HG03521 (cell line): ENCODE results near the gene STK24.

Source experiments
- ATAC-seq: cut with Tn5 transposase; IDR thresholded peaks from one replicate; pipeline ENCODE4 v1.9.1; 2021; ENCODE audit warnings: mild to moderate bottlenecking, moderate library complexity; ENCODE audit not compliant: unreplicated experiment

STK24 gene

GRCh38 chr13:98535501-98536354 is 41.2 kb downstream of the STK24 start:
- ATAC-seq = no peak

- ATAC-seq = no peak
These were observed 42.1 kb downstream of the STK24 start for GRCh38 chr13:98534821-98535220.

GRCh38 chr13:98533912-98534311 is 43.0 kb downstream of the STK24 start:
- ATAC-seq = no peak

- no peak for ATAC-seq
These were observed 44.7 kb downstream of the STK24 start for GRCh38 chr13:98532254-98532653.

GRCh38 chr13:98530217-98530616 is 46.7 kb downstream of the STK24 start:
- no peak for ATAC-seq

- ATAC-seq = no peak
These were observed 47.7 kb downstream of the STK24 start for GRCh38 chr13:98529171-98529570.

- no peak for ATAC-seq
These were observed 48.2 kb downstream of the STK24 start for GRCh38 chr13:98528663-98529064.

GRCh38 chr13:98527526-98527925 is 49.4 kb downstream of the STK24 start:
- ATAC-seq = no peak

- no peak for ATAC-seq
These were observed 50.8 kb downstream of the STK24 start for GRCh38 chr13:98526182-98526512.

GRCh38 chr13:98525456-98526181 is 51.3 kb downstream of the STK24 start:
- ATAC-seq = no peak

- ATAC-seq = no peak
These were observed 52.1 kb downstream of the STK24 start for GRCh38 chr13:98524793-98525192.

- ATAC-seq = no peak
These were observed 52.5 kb downstream of the STK24 start for GRCh38 chr13:98524391-98524790.

- no peak for ATAC-seq
These were observed 53.3 kb downstream of the STK24 start for GRCh38 chr13:98523455-98524102.

- ATAC-seq = no peak
These were observed 54.5 kb downstream of the STK24 start for GRCh38 chr13:98522371-98522770.

GRCh38 chr13:98521461-98522247 is 55.3 kb downstream of the STK24 start:
- no peak for ATAC-seq

- no peak for ATAC-seq
These were observed 56.0 kb downstream of the STK24 start for GRCh38 chr13:98520674-98521449.

GRCh38 chr13:98519976-98520375 is 56.9 kb downstream of the STK24 start:
- no peak for ATAC-seq

GRCh38 chr13:98517576-98518310 is 59.2 kb downstream of the STK24 start:
- ATAC-seq = no peak

- ATAC-seq = no peak
These were observed 61.0 kb downstream of the STK24 start for GRCh38 chr13:98515818-98516465.
